ENCODE results near the gene SEC24D.

Gene SEC24D

DNA sequence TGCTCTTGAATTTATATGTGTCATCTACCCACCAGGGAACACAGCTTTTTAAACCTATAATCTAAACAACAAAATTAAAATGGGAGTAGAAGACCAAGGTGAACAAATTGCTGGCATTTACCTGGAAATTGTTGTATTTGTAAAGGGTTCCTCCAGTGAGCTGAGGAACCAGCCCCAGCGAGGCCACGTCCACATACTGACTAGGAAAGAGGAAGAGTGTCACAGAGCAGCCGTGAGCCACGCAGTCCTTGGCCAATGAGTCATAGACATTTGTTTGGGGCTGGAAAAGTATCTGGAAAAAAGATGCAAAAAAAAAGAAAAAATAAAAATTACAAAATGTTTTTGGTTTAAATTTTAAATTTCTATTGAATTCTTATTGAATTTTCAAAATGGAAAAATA, 92.1 kb downstream of the SEC24D start:
- peak; percentile 24 for DNase-seq (ENCODE audit: low read depth)
- TF ChIP-seq POLR2A (IDR thresholded peaks at IDR 0.05; ENCODE audit: extremely low read depth, insufficient read length) (no peak), CTCF (IDR thresholded peaks at IDR 0.05; ENCODE audit: low read depth, low read length) (no peak), MYC (IDR thresholded peaks at IDR 0.05; ENCODE audit: low read depth, low read length) (no peak)
- TF ChIP-seq, protein P1, sequence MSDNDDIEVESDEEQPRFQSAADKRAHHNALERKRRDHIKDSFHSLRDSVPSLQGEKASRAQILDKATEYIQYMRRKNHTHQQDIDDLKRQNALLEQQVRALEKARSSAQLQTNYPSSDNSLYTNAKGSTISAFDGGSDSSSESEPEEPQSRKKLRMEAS (IDR thresholded peaks at IDR 0.05; ENCODE audit: low read depth, low read length) = no peak
- no peak overlapping the region for H3K4me3 ChIP-seq (ENCODE audit: low read depth, low read length)

DNA sequence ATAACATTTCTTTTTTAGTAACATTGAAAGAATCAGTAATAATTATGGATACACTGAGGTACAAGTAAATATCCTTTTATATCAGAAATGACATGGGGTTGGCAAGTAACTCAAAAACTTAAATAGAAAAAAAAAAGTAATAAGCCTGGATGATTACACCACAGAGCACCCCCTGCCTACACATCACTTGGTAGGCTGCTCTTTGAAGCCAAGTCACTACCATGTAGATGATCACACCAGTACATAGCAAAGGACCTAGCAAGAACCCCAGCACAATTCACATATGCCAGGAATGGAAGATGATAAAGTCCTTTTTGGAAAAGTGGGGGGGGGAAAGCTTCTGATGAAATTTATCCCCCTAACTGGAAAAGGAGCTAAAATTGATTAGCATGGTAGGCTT, 93.9 kb downstream of the SEC24D start:
- TF ChIP-seq, protein P1 (IDR thresholded peaks at IDR 0.05; ENCODE audit: low read depth, low read length) = no peak
- TF ChIP-seq MYC (IDR thresholded peaks at IDR 0.05; ENCODE audit: low read depth, low read length) = no peak
- no peak for TF ChIP-seq CTCF (IDR thresholded peaks at IDR 0.05; ENCODE audit: low read depth, low read length)
- no peak for TF ChIP-seq POLR2A (IDR thresholded peaks at IDR 0.05; ENCODE audit: extremely low read depth, insufficient read length)
- DNase-seq (ENCODE audit: low read depth) = no peak
- no peak overlapping the region for H3K4me3 ChIP-seq (ENCODE audit: low read depth, low read length)

GRCh38 chr4:118741301-118741855, 94.5 kb downstream of the SEC24D start:
- TF ChIP-seq MYC (IDR thresholded peaks at IDR 0.05; ENCODE audit: low read depth, low read length) = no peak
- TF ChIP-seq POLR2A (IDR thresholded peaks at IDR 0.05; ENCODE audit: extremely low read depth, insufficient read length) = no peak
- TF ChIP-seq CTCF (IDR thresholded peaks at IDR 0.05; ENCODE audit: low read depth, low read length) = no peak
- TF ChIP-seq, protein P1 (IDR thresholded peaks at IDR 0.05; ENCODE audit: low read depth, low read length) = no peak
- DNase-seq (ENCODE audit: low read depth) = no peak
- H3K4me3 ChIP-seq (ENCODE audit: low read depth, low read length) = no peak overlapping the region

DNA sequence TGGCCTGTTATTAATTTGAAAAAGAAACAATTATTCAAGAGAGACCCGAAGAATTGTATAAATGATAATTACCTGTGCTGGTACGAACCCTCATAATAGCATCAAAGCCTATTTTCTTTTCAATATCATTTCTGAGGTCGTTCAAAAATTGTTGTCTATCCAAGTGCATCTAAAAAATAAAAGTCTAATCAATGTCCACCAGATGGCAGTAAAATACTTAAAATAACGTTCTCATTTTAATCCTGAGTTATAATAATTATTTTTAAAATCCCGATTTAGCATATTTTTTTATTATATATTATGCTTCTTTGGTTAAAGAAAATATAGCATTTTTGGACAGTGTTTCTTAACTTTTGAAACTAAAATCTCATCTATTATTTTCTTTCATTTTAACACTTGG, 95.1 kb downstream of the SEC24D start:
- DNase-seq (ENCODE audit: low read depth) = peak; percentile 22

DNA sequence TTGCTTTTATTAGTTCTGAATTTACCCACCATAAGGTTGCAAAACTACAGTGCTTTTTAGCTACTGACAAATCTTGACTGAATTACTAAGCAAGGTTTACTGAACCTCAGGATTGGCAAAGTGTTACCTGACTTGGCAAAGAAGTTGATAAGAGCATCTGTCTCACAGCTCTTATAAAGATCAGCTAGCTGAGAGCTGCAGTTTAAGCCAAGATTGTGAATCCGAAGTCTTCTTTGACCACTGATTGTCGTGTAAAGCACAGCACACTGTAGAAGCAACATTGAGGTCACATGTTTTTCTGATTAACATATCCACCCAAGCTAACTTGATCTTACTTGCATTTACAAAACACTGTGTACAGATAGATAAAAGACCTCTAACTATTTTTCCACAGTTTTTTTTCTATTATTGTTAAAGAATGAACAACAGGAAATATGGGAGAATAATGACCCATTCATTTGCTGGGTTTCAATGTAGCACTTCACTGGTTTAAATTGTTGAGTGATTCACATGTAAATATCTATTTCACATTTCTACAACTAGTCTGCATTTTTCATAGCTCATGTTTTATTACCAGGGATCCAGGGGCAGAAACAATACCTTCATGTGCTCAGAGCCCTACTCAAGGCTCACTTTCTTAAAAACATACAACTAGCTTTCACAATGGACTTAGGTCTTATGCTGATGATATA, 96.8 kb downstream of the SEC24D start:
- TF ChIP-seq CTCF (IDR thresholded peaks at IDR 0.05; ENCODE audit: low read depth, low read length) (no peak), MYC (IDR thresholded peaks at IDR 0.05; ENCODE audit: low read depth, low read length) (no peak), POLR2A (IDR thresholded peaks at IDR 0.05; ENCODE audit: extremely low read depth, insufficient read length) (no peak)
- TF ChIP-seq, protein P1 (IDR thresholded peaks at IDR 0.05; ENCODE audit: low read depth, low read length) = no peak
- no peak overlapping the region for H3K4me3 ChIP-seq (ENCODE audit: low read depth, low read length)
- no peak for DNase-seq (ENCODE audit: low read depth)

More for the DNA sequence above, 95.1 kb downstream of the SEC24D start:
- TF ChIP-seq POLR2A (IDR thresholded peaks at IDR 0.05; ENCODE audit: extremely low read depth, insufficient read length) = no peak
- no peak for TF ChIP-seq CTCF (IDR thresholded peaks at IDR 0.05; ENCODE audit: low read depth, low read length)
- TF ChIP-seq, protein P1 (IDR thresholded peaks at IDR 0.05; ENCODE audit: low read depth, low read length) = no peak
- no peak for TF ChIP-seq MYC (IDR thresholded peaks at IDR 0.05; ENCODE audit: low read depth, low read length)
- no peak overlapping the region for H3K4me3 ChIP-seq (ENCODE audit: low read depth, low read length)
